NB4 (cell line): ENCODE data around the gene UNC5B.

Experiments
- MYC ChIP-seq: IDR thresholded peaks from 2 replicates; pipeline ENCODE4 v1.6.1; 2011; ENCODE audit warnings: low read depth, low read length
- POLR2A ChIP-seq: IDR thresholded peaks from 2 replicates; pipeline ENCODE4 v1.6.1; 2011; ENCODE audit warnings: mild to moderate bottlenecking; ENCODE audit not compliant: insufficient read length; ENCODE audit errors: extremely low read depth
- TF ChIP-seq, protein P1 (sequence below): IDR thresholded peaks from one replicate; pipeline ENCODE4 v1.5.1; 2012; ENCODE audit warnings: low read depth, low read length
- TF ChIP-seq, protein P2 (sequence below): IDR thresholded peaks from 2 replicates; pipeline ENCODE4 v1.6.1; 2011; ENCODE audit warnings: low read depth, low read length

DNA sequence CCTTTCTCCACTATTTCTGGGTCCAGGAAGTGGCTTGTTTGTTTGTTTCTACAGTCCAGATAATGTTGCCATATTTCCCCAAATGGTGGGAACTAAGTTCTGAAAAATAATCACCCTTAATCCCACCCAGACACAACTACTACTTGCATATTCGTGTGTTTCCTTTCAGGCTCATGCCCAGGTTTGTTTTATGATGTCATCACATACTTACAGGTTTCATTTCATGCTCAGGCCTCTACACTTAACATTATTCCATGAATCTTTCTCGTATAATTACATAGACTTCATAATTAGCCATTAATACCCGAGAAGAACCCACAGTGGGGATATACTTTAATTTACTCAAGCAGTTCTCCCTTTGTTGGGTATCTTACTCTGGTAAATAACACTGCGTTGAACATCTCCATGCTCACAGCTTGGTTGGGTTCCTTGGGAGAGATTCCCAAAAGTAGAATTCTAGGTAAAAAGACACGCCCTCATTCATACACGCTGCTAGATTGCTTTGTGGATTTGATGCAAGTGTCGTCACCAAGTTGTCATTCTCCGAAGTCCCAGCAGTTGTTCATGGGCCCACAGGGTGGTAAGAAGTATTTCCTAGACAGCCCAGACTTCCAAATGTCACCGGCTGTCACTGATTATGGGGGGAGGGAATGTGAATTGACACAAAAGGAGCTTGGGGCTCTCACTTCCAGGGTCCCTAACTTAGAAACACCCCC is 42.6 kb downstream of the UNC5B start:
- TF ChIP-seq, protein P1, sequence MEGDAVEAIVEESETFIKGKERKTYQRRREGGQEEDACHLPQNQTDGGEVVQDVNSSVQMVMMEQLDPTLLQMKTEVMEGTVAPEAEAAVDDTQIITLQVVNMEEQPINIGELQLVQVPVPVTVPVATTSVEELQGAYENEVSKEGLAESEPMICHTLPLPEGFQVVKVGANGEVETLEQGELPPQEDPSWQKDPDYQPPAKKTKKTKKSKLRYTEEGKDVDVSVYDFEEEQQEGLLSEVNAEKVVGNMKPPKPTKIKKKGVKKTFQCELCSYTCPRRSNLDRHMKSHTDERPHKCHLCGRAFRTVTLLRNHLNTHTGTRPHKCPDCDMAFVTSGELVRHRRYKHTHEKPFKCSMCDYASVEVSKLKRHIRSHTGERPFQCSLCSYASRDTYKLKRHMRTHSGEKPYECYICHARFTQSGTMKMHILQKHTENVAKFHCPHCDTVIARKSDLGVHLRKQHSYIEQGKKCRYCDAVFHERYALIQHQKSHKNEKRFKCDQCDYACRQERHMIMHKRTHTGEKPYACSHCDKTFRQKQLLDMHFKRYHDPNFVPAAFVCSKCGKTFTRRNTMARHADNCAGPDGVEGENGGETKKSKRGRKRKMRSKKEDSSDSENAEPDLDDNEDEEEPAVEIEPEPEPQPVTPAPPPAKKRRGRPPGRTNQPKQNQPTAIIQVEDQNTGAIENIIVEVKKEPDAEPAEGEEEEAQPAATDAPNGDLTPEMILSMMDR: no peak
- TF ChIP-seq POLR2A (no peak), MYC (no peak)
- TF ChIP-seq, protein P2, sequence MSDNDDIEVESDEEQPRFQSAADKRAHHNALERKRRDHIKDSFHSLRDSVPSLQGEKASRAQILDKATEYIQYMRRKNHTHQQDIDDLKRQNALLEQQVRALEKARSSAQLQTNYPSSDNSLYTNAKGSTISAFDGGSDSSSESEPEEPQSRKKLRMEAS: no peak
